ENCODE measurements around the gene CBX1. TPM values are rescaled to one million over a fixed set of nuclear protein-coding genes. Genes with fewer than 3 reads are reported as not detected.
A peak's percentile ranks its signal among the peaks of the same experiment; 100 is the strongest.

Gene CBX1
- total RNA-seq, 2 donors from 2014 or later: 35.0 to 43.7 TPM

DNA sequence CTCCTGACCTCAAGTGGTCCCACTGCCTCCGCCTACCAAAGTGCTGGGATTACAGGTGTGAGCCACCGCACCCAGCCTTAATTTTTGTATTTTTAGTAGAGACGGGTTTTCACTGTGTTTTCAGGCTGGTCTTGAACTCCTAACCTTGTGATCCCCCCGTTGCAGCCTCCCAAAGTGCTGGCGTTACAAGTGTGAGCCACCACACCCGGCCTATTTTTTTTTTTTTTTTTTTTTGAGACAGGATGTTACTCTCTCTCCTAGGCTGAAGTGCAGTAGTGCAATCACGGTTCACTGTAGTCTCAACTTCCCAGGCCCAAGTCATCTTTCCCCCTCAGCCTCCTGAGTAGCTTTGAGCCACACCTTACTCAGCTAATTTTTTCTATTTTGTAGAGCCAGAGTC is 3.2 kb upstream of the CBX1 start:
- DNase-seq (ENCODE audit: low spot score): no peak
- Histone ChIP-seq H3K4me1 (replicated peaks) (no peaks in the 10 kb centered on the region), H3K27ac (no peak overlapping the region), H3K27me3 (replicated peaks; ENCODE audit: insufficient read depth) (no peaks in the 10 kb centered on the region), H3K36me3 (no peaks in the 10 kb centered on the region), H3K4me3 (no peak overlapping the region), H3K9me3 (no peaks in the 10 kb centered on the region)
- no peak for TF ChIP-seq POLR2AphosphoS5 (IDR thresholded peaks at IDR 0.05)
- TF ChIP-seq, protein P1, sequence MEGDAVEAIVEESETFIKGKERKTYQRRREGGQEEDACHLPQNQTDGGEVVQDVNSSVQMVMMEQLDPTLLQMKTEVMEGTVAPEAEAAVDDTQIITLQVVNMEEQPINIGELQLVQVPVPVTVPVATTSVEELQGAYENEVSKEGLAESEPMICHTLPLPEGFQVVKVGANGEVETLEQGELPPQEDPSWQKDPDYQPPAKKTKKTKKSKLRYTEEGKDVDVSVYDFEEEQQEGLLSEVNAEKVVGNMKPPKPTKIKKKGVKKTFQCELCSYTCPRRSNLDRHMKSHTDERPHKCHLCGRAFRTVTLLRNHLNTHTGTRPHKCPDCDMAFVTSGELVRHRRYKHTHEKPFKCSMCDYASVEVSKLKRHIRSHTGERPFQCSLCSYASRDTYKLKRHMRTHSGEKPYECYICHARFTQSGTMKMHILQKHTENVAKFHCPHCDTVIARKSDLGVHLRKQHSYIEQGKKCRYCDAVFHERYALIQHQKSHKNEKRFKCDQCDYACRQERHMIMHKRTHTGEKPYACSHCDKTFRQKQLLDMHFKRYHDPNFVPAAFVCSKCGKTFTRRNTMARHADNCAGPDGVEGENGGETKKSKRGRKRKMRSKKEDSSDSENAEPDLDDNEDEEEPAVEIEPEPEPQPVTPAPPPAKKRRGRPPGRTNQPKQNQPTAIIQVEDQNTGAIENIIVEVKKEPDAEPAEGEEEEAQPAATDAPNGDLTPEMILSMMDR (IDR thresholded peaks at IDR 0.05): no peak
- no peak for TF ChIP-seq POLR2A (IDR thresholded peaks at IDR 0.05)
- intact Hi-C loops (cut with DNase I): no loop called here
- WGBS: 96% methylated on average over 7 of the region's 7 CpGs

DNA sequence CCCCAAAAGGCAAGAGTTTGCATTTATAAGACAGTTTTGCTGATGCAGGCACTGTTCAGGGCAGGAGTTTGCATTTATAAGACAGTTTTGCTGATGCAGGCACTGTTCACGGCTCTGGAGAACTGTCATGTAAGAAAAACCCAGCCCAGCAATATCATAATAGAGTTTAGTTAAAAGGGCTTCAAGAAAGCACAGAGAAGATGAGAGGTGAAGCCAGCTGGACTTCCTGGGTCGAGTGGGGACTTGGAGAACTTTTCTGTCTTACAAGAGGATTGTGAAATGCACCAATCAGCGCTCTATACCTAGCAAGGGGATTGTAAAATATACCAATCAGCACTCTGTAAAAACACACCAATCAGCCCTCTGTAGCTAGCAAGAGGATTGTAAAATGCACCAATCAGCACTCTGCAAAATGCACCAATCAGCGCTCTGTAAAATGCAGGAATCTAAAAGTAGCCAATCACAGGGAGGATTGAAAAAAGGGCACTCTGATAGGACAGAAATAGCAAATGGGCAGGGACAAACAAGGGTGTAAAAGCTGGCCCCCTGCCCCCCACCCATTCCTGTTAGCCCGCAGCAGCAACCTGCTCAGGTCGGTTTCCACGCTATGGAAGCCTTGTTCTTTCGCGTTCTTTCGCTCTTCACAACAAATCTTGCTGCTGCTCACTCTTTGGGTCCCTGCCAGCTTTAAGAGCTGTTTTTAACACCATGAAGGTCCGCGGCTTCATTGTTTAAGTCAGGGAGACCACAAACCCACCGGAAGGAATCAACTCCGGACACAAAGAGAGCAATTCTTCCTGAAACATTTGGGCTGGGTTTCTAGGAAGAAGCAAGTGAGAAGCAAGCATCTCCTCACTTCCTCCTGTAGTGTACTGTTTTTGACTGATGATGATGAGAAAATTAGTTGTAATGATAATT is 1.8 kb upstream of the CBX1 start:
- WGBS: 69% methylated on average over 14 of the region's 14 CpGs
- TF ChIP-seq POLR2A (IDR thresholded peaks at IDR 0.05) (no peak), POLR2AphosphoS5 (IDR thresholded peaks at IDR 0.05) (no peak)
- TF ChIP-seq, protein P1 (IDR thresholded peaks at IDR 0.05): no peak
- DNase-seq (ENCODE audit: low spot score): no peak
- H3K4me3 ChIP-seq: no peak overlapping the region
- no peaks in the 10 kb centered on the region for H3K27me3 ChIP-seq (replicated peaks; ENCODE audit: insufficient read depth)
- H3K36me3 ChIP-seq: no peaks in the 10 kb centered on the region
- H3K9me3 ChIP-seq: no peaks in the 10 kb centered on the region
- H3K4me1 ChIP-seq (replicated peaks): no peaks in the 10 kb centered on the region
- intact Hi-C loops (cut with DNase I): no loop called here
- no peak overlapping the region for H3K27ac ChIP-seq

DNA sequence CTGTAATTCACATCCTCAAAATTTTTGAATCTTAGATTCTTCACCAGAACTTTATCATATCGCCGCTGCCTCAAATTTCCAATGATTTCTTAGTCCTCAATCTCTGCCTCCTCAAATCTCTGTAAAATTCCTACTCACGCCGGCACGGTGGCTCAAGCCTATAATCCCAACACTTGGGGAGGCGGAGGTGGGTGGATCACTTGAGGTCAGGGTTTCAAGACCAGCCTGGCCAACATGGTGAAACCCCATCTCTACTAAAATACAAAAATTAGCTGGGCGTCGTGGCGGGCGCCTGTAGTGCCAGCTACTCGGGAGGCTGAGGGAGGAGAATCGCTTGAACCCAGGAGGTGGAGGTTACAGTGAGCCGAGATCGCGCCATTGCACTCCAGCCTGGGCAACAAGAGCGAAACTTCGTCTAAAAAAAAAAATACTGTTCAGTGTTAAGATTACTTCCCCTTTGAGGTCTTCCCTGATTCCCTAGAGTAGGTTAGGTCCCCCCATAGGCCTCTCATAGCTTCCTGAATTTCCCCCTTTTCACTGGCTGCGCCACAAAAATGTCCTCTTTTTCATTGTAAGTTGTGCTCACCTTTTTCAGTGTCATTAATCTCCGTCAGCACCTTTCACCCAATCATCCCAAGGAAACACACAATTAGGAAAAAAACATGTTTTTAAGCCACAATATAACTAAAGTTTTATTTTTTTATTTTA is 919 bp upstream of the CBX1 start:
- 85% methylated on average over 19 of the region's 19 CpGs for WGBS
- H3K4me3 ChIP-seq: no peak overlapping the region
- DNase-seq (ENCODE audit: low spot score): no peak
- H3K27ac ChIP-seq: no peak overlapping the region
- no peaks in the 10 kb centered on the region for H3K4me1 ChIP-seq (replicated peaks)
- no peaks in the 10 kb centered on the region for H3K9me3 ChIP-seq
- TF ChIP-seq, protein P1 (IDR thresholded peaks at IDR 0.05): no peak
- TF ChIP-seq POLR2AphosphoS5 (IDR thresholded peaks at IDR 0.05) (no peak), POLR2A (IDR thresholded peaks at IDR 0.05) (no peak)
- no peaks in the 10 kb centered on the region for H3K27me3 ChIP-seq (replicated peaks; ENCODE audit: insufficient read depth)
- intact Hi-C loops (cut with DNase I): no loop called here
- no peaks in the 10 kb centered on the region for H3K36me3 ChIP-seq

DNA sequence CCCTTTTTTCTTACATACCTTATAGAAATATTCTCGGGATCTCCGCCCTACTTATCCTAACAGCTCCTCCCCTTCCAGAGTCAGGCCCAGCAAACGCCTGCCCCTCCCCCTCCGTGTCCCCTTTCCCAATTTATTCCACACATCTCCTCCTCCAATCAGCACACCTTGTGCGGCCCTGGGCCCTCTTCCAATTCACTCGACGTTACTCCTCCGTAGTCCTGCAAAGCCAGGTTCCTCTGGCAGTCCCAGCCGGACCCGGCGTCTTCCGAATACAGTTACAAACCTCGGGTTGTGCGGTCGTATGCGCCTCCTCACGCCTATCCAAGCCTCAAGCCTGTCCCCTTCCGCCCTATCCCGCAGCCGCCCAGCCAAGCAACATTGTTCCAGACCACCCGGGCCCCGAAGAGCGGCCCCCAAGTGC is 677 bp downstream of the CBX1 start:
- no peaks in the 10 kb centered on the region for H3K9me3 ChIP-seq
- peak overlapping the region; percentile 89 to 91 for H3K27ac ChIP-seq
- H3K27me3 ChIP-seq (replicated peaks; ENCODE audit: insufficient read depth): no peaks in the 10 kb centered on the region
- no peak for TF ChIP-seq POLR2AphosphoS5 (IDR thresholded peaks at IDR 0.05)
- TF ChIP-seq, protein P1 (IDR thresholded peaks at IDR 0.05): no peak
- TF ChIP-seq POLR2A (IDR thresholded peaks at IDR 0.05): no peak
- DNase-seq (ENCODE audit: low spot score): peak; percentile 57
- H3K4me3 ChIP-seq: peak overlapping the region; percentile 87 to 94
- intact Hi-C loops (cut with DNase I): no loop called here
- H3K4me1 ChIP-seq (replicated peaks): no peaks in the 10 kb centered on the region
- 2% methylated on average over 23 of the region's 23 CpGs for whole genome bisulfite sequencing
- H3K36me3 ChIP-seq: no peaks in the 10 kb centered on the region

Data from prostate gland (tissue), 2 donors.